GM19023 (cell line): ENCODE results near the gene SMIM35.
A peak's percentile ranks its signal among the peaks of the same experiment; 100 is the strongest.

Experiments
- ATAC-seq: cut with Tn5 transposase; IDR thresholded peaks from one replicate; pipeline ENCODE4 v1.9.1; 2021; ENCODE audit warnings: mild to moderate bottlenecking, moderate library complexity; ENCODE audit not compliant: unreplicated experiment

The SMIM35 gene

GRCh38 chr11:118086913-118087768 lies at the start of gene SMIM35:
SMIM35 (minus strand) TSS chr11:118086963; CDS start chr11:118086757, 206 bp downstream.
- no peak for ATAC-seq

DNA sequence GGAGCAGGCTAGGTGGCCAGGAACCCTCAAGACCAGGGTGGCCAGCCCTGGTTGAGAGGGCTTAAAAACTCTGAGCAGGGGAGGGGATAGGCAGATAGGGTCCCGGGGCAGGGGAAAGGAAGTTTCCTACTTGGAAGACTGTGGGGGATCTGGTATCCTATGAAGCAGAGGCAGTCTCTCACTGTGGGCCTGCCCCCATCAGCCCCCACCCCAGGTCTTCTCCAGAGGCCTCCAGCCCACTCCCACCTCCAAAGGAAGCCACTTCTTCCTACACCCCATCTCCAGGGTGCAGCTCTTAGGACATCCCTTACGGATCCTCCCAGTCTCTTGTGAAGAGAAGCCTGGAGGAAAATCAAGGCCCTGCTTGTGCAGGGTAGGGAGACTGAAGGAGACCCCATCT lies 49.6 kb upstream of the SMIM35 start:
- ATAC-seq, result no peak

- ATAC-seq, result no peak
Measured at GRCh38 chr11:118135796-118136165, 49.0 kb upstream of the SMIM35 start.

DNA sequence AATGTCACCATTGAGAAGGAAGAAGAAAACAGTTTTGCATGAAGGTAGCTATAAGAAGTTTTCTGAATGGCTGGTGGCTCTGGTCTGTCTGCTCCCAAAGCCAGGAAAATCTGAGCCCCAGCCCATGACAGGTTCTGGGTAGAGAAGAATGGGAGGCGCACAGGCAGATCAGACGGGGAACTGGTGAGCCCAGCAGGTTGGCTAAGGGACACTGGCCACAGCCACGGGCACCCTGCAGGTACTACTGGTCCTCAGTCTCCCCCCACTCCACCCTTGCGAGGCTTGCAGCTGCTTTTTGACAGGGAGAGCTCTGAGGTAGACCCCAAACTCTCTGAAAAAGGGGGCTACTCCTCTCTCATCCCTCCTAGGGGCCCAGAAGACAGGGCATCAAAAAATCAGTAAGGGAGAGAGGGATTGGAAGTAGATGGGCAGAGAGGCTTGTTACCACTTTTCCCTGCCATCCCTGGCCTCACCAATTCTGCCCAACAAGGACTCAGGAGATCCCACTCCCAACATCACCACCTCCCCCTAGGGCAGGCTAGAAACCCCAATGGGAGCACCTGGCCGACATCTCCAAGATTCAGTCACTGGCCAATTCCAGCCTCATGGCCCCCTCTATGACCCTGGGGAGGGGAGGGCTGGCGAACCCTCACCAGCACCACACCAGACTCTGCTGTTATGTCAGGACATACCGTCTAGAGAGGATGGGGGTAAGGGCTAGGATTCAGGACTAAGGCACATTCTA lies 48.5 kb upstream of the SMIM35 start:
- ATAC-seq, result no peak

GRCh38 chr11:118133816-118134215 lies 47.1 kb upstream of the SMIM35 start:
- no peak for ATAC-seq

DNA sequence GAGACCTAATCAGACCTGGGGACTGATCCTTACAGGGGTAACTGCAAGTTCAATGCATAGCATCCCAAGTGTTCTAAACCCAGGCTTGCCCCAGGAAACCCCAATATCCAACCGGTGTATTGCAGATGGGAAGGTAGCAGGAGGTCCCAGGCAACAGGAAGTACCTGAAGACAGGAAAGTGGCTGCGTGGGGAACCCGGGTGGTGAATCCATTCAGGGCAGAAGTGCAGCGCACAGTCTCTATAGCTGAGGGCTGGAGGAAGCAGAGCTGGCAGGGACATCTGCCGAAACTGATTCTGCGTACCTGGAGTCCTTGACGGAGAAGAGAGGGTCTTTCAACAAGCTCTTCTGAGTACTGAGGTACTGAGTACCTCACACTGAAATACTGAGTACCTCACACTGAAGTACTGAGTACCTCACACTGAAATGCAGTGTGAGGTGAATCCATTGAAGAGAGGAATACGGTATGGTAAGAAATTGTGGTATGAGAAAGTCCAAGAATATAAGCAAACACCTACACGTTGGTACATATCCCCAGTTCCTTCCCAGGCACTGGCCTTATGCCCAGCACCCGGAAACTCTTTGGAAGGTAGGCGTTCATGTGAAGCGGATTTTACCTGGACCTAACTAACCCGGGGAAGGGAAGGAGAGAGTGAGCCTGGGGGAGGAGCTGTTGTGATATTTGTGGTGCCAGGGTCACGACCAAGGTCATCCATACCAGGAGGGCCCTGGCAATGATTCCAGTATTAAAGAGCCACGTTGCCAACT lies 45.8 kb upstream of the SMIM35 start:
- no peak for ATAC-seq

- ATAC-seq, result no peak
Measured at GRCh38 chr11:118129471-118130172, 42.9 kb upstream of the SMIM35 start.

- no peak for ATAC-seq
Measured at GRCh38 chr11:118128721-118129470, 42.1 kb upstream of the SMIM35 start.

DNA sequence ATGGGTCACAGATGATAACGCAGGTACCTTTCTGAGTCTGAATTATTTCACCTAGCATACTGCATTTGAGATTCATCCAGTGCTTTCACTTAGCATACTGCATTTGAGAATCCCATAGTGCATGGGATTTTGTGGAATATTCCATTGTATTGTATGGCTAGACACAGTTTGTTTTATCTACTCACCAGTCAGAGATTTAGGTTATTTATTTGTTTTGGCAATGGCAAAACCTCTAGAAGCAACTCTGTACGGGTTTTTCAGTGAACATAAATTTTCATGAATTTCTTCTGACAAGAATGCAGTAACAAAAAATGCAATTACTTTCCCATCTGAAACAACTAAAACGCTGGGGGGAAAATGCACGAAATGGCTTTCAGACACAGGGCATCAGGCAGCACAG lies 41.5 kb upstream of the SMIM35 start:
- ATAC-seq, result no peak

DNA sequence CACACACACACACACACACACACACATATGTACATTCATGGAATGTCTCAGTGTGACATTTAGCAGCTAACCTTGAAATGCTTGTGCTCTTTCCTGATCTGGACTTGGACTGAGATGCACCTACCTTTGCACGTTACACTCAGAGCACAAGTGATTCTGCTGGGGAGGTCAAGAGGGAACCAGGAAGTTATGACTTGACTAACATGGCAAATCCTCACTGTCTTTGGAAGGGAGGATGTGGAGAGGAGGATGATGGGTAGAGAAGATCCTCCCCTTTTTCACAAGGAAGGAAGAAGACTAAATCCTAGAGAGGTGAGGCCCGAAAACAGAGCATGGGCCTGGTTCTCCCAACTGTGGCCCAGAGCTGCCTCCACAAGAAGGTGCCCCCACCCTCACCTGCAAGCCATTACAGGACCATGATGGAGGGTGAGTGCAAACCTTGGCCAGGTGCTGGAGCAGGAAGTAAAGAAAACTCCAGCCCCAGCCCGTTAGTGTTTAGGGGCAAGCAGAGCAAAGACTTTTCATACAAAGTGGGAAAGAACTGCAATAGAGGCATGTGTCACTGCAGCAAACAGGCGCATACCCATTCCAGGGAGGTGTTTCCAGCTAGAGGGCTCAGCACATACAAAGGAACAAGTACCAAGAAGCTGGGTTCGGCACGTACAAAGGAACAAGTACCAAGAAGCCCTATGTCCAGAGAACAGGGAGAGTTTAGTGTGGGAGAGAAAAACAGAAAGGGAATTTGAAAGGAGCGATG lies 39.5 kb upstream of the SMIM35 start:
- no peak for ATAC-seq

DNA sequence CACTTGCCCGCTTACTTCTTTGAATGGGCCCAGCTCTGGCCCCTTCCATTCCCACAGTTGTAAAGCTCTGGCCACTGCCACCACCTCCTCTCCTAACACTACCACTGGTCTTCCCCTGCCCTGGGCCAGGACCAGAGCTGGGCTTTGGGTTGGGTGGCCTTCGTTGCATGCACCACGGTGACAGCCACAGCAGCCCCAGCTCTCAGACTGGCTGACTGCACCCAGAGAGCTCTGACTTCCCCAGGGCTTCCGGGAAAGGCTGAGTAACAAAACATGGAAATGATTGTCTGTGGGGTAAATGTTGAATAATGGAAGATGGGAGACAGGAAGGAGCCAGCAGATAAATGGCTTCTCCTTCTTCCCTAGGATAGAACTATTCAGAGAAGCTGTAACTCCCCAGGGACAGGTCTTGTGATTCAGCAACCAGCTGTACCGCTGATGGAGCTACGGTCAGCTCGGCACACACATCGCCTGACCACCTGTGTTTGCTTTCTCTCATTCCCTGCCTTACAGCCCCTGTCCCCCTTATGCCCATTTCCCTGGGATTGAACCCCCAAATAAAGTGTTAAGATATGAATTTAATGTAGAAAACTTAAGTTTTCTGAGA lies 38.3 kb upstream of the SMIM35 start:
- no peak for ATAC-seq

- no peak for ATAC-seq
Measured at GRCh38 chr11:118120793-118121192, 34.0 kb upstream of the SMIM35 start.

GRCh38 chr11:118117790-118118601 lies 31.2 kb upstream of the SMIM35 start:
- peak; percentile 50 for ATAC-seq

DNA sequence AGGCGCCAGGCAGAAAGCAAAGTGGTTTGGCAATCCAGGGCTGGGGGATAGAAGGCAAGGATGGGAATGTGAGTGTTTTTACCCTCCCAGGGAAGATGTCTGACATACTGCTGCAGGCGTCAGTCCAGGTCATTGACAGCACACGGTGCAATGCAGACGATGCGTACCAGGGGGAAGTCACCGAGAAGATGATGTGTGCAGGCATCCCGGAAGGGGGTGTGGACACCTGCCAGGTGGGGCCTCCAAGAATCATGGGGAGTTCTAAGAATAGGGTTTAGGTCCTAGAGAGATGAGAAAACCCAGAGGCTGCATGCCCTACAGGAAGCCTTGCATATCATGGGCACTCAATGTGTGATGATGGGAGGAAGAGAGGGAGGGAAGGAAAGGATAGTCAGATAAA lies 28.3 kb upstream of the SMIM35 start:
- no peak for ATAC-seq

- ATAC-seq, result no peak
Measured at GRCh38 chr11:118114266-118114665, 27.5 kb upstream of the SMIM35 start.

DNA sequence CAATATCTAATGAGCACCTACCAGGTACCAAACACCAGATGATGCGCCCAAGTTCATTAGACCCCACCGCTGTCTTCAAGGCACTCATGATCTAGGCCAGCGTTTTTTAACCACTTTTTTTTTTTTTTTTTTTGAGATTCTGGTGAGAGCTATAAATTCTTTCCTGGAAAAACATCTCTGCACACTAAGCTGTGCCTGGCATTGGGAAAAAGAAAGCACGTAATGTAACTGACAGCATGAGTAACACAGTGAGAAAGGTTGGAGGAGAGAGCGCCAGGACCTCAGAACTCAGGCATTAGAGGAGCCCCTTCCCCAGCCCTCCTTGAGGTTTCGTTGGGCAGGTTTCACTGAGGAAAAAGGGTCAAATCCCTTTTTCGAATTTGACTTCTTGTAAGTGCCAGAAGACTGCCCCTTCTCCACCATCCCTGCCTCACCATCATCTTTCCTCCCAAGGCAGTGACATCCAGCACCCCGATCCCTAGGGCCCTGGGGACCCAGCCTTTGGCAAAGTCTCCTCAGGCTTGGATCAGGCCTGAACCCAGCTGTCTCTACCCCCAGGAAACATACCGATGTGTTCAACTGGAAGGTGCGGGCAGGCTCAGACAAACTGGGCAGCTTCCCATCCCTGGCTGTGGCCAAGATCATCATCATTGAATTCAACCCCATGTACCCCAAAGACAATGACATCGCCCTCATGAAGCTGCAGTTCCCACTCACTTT lies 26.1 kb upstream of the SMIM35 start:
- no peak for ATAC-seq

- ATAC-seq, result no peak
Measured at GRCh38 chr11:118111744-118112035, 24.9 kb upstream of the SMIM35 start.
